Measurements from ENCODE around the gene GCGR. TPM values are rescaled to one million over a fixed set of nuclear protein-coding genes. Genes with fewer than 3 reads are reported as not detected.

The GCGR gene
- not detected in 2 replicates for total RNA-seq (2014; rRNA removed; shearing (Covaris generic))

- DNase-seq (ENCODE audit: low spot score) = no peak
Observed at GRCh38 chr17:81803728-81804558, at the start of gene GCGR. TSS of gene GCGR (plus strand) at chr17:81804150. CDS start at chr17:81809019, 4,869 bp downstream.

GRCh38 chr17:81792675-81793615, 11.0 kb upstream of the GCGR start:
- no peak for DNase-seq (ENCODE audit: low spot score)

GRCh38 chr17:81794074-81794476, 9.9 kb upstream of the GCGR start:
- no peak for DNase-seq (ENCODE audit: low spot score)

- peak; percentile 53 for DNase-seq (ENCODE audit: low spot score)
Observed at GRCh38 chr17:81794509-81794908, 9.4 kb upstream of the GCGR start.

GRCh38 chr17:81801327-81801726, 2.6 kb upstream of the GCGR start:
- DNase-seq (ENCODE audit: low spot score) = no peak

- DNase-seq (ENCODE audit: low spot score) = no peak
Observed at GRCh38 chr17:81802048-81802758, 1.7 kb upstream of the GCGR start.

GRCh38 chr17:81802856-81803643, 900 bp upstream of the GCGR start:
- DNase-seq (ENCODE audit: low spot score) = no peak

- no peak for DNase-seq (ENCODE audit: low spot score)
Observed at GRCh38 chr17:81804559-81805399, 829 bp downstream of the GCGR start.

- DNase-seq (ENCODE audit: low spot score) = no peak
Observed at GRCh38 chr17:81805707-81806460, 1.9 kb downstream of the GCGR start.

- DNase-seq (ENCODE audit: low spot score) = no peak
Observed at GRCh38 chr17:81806461-81807209, 2.7 kb downstream of the GCGR start.

GRCh38 chr17:81807210-81807719, 3.3 kb downstream of the GCGR start:
- DNase-seq (ENCODE audit: low spot score) = no peak

GRCh38 chr17:81807839-81808238, 3.9 kb downstream of the GCGR start:
- no peak for DNase-seq (ENCODE audit: low spot score)

- no peak for DNase-seq (ENCODE audit: low spot score)
Observed at GRCh38 chr17:81808778-81809555, 5.0 kb downstream of the GCGR start.

GRCh38 chr17:81809556-81809998, 5.6 kb downstream of the GCGR start:
- DNase-seq (ENCODE audit: low spot score) = no peak

GRCh38 chr17:81810476-81810875, 6.5 kb downstream of the GCGR start:
- DNase-seq (ENCODE audit: low spot score) = no peak

GRCh38 chr17:81810892-81811704, 7.1 kb downstream of the GCGR start:
- DNase-seq (ENCODE audit: low spot score) = no peak
